Hepatic stellate cell (primary cell): ENCODE measurements around the gene NFATC1.

Experiments
- DNase-seq: peaks from one replicate; pipeline ENCODE4 v3.0.0; 2011; ENCODE audit warnings: low spot score

Gene NFATC1

GRCh38 chr18:79405019-79405780 lies 9.5 kb downstream of the NFATC1 start:
- DNase-seq: no peak

GRCh38 chr18:79405781-79406575 lies 10.2 kb downstream of the NFATC1 start:
- no peak for DNase-seq

DNA sequence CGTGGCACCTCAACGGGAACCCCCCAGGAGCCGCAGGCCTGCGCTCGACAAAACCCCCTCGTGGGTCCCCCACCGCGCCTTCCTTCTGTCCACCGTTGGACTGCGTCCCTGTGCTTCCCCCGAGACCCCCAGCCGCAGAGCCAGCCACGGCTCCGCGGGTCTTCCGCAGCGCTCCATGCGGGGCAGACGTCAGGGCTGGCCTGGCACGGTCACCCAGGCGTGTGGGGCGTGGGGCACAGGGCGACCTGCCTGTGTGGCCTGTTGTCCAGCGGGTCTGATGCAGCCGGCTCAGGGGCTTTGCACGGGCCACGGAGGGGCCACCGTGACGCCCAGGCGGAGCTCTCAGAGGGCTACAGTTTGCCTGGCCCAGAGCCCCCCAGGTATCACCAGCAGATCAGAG lies 11.0 kb downstream of the NFATC1 start:
- DNase-seq: no peak

GRCh38 chr18:79409313-79409712 lies 13.6 kb downstream of the NFATC1 start:
- DNase-seq: no peak

- no peak for DNase-seq
Measured at GRCh38 chr18:79410171-79410641, 14.5 kb downstream of the NFATC1 start.

GRCh38 chr18:79410731-79411613 lies 15.2 kb downstream of the NFATC1 start:
- DNase-seq: no peak

- no peak for DNase-seq
Measured at GRCh38 chr18:79411614-79412526, 16.1 kb downstream of the NFATC1 start.

DNA sequence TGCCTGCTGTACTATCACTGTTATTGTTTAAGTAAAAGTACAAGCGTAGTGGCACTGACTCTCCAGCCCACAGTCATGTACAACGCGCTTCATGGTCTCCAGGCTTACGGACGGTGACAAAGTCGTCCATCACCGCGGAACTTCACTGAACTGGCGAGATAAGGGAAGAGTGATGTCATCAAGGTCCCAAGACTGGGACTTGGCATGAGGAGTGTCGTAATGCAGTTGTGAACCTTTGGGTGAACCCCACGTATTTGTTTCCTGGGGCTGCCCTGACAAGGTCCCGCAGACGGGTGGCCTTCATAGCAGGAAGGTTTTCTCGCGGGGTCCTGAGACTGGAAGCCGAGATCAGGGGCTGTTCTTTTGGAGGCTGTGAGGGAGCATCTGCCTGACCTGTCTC lies 17.3 kb downstream of the NFATC1 start:
- DNase-seq: no peak

- DNase-seq: no peak
Measured at GRCh38 chr18:79413426-79413825, 17.7 kb downstream of the NFATC1 start.

DNA sequence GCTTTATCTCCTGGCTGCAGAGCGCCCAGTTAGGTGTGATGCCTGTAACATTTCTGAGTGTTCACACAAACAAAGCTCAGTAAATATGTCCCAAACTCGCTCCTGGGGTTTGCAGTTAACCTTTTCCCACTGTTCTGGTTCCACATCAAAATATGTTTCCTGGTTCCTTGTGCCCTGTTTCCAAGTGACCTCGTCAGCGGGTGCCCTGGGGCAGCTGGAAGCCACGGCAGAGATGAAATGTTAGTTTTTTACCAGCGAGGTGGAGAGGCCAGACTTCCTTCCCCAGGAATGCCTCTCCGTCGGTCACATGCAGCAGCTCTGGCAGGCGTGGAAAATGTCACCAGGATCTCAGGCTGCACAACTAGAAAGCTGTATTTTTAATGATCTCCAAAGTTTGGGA lies 18.2 kb downstream of the NFATC1 start:
- no peak for DNase-seq

GRCh38 chr18:79416022-79416676 lies 20.4 kb downstream of the NFATC1 start:
- DNase-seq: no peak

DNA sequence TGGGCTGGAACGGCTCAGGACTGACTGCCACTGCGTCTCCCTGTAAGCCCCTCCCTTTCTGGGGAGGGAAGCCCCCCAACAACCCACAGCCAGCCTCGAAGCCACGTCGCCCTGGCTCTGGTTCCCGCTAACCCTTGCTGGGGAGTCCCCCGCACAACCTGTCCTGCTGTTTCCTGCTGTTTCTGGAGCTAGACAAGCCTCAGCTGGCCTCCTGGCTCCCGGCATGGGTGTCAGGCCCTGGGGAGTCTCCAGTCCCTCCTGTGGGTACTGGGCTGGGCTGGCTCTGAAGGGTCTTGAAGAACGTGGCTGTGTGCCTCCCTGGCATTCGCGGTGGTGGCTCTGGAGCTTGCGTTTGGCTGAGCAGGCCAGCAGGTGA lies 20.9 kb downstream of the NFATC1 start:
- DNase-seq: no peak

- DNase-seq: no peak
Measured at GRCh38 chr18:79418236-79418635, 22.5 kb downstream of the NFATC1 start.

DNA sequence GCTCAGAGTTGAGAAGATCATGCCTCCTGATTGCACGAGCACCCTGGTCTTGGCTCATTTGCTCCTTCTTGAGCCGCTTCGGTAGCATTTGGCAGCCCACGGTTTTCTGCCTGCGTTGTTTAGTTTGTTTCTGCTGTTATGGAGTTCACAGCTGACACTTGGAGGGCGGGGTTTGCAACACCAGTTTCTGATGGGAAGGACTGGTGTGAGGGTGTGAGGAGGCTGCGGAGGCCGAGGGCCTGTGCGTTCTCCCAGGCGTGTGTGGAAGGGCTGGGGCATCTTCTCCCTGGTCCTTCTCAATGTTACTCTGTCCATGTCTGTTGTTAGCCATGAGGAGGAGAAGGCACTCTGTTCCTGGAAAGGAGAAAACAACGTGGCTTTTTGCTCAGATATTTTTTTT lies 22.9 kb downstream of the NFATC1 start:
- DNase-seq: no peak

- DNase-seq: no peak
Measured at GRCh38 chr18:79420033-79420745, 24.5 kb downstream of the NFATC1 start.

DNA sequence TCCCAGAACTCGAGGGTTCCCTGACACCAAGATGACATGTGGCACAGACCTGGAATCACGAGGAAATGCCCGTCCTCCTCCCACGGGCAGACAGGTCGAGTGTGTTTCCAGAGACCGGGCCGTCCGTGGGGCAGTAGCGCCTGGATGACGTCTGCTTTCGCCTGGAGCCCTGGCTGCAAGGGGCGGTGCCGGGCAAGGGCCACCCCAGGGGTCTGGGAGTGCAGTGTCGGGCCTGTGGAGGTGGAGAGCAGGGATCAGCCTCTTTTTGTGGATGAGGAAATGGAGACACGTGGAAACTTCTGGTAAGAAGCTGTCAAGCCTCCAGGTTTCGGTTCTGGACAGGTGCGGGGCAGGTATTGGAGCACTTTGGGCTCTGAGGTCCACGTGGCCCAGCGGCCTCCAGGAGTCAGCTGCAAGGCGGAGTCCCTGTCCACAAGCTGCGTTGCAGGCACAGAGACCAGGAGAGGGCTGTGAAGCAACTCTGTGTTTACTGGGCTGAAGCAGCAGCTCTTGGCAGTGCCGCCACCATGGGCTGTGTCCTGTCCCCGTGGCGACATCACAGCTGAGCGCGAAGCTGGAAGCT lies 25.6 kb downstream of the NFATC1 start:
- DNase-seq: no peak

DNA sequence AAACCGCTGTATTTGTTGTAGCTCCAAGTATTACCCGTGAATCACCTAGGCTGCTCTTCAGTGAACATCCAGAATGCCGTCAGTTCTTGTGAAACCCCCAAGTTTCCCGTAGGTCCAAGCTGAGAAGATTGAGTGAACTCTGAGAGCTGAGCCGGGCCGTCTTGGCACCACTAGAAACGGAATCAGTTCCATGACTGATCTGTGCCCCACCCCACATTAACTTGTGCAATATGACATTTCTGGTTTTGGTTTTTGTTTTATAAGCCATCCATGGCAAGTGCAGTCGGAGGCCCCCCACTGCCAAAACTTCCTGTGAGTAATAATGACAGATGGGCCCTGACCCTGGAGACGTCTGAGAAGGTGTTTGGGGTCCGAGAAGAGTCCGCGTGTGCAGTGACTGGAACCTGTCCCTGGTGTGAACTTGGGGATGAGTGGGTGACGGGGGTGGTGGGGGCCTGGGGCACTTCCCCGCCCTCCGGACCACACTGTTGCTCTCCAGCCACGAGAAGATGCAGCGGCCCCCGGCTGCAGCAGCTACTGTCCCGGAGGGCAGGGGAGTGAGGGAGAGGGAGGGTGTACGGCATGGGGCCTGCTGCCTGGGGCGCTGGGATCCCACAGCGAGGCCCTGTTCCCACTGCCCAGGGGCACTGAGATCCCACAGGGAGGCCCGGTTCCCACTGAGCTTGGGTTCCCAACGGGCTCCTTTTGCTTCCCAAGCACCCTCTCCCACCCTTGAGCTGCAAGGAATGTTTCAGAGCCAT lies 26.5 kb downstream of the NFATC1 start:
- no peak for DNase-seq

GRCh38 chr18:79422783-79423165 lies 27.0 kb downstream of the NFATC1 start:
- DNase-seq: no peak
